Upper lobe of left lung (tissue), 6 donors: ENCODE results near the gene HACD1. TPM values are rescaled to one million over a fixed set of nuclear protein-coding genes. Genes with fewer than 3 reads are reported as not detected.
"Not testable (repeated sequence)": the region's sequence is repeated elsewhere in the genome, so short reads cannot be mapped to it uniquely, and the experiment has no call there.

Experiments
- ATAC-seq, 2 donors: fragments of 200-7000 bp; cut with Tn5 transposase; one replicate each; pipeline ENCODE4 v1.9.1; 2022; ENCODE audit warnings: mild to moderate bottlenecking in 2 of 2, moderate library complexity in 2 of 2; ENCODE audit not compliant: low FRiP score in 2 of 2
- DNase-seq, 2 donors: peaks; one replicate each; pipeline ENCODE4 v3.0.0-alpha.2; 2019 to 2020
- H3K27ac ChIP-seq, 4 donors: fragments of 200-600 bp; sonication (generic); one replicate each; pipeline ENCODE4 v1.5.1; 2016 to 2019
- H3K27me3 ChIP-seq, 4 donors: fragments of 200-600 bp; sonication (generic); one replicate each; pipeline ENCODE4 v1.5.1; 2017 to 2019
- H3K36me3 ChIP-seq, 4 donors: fragments of 200-600 bp; sonication (generic); one replicate each; pipeline ENCODE4 v1.5.1; 2016 to 2019
- H3K4me1 ChIP-seq, 4 donors: fragments of 200-600 bp; sonication (generic); one replicate each; pipeline ENCODE4 v1.5.1; 2018 to 2019
- H3K4me3 ChIP-seq, 4 donors: fragments of 200-600 bp; sonication (generic); one replicate each; pipeline ENCODE4 v1.5.1; 2017 to 2019; ENCODE audit warnings: mild to moderate bottlenecking in 2 of 4, moderate library complexity in 1 of 4
- H3K9me3 ChIP-seq, 4 donors: fragments of 200-600 bp; sonication (generic); one replicate each; pipeline ENCODE4 v1.5.1; 2018 to 2019
- CTCF ChIP-seq, 6 experiments: fragments of 450-650 bp in 4 of 6; fragments of 200-600 bp in 2 of 6; sonication (generic) in 2 of 6; IDR thresholded peaks; one replicate each; pipeline ENCODE4 v1.5.1; 2016 to 2019; ENCODE audit warnings: antibody characterized with exemption in 6 of 6
- EP300 ChIP-seq, 4 donors: sonication (generic); formaldehyde crosslinking; IDR thresholded peaks; one replicate each; pipeline ENCODE4 v1.5.1; 2017; ENCODE audit warnings: antibody characterized with exemption in 4 of 4, control low read depth in 2 of 4
- POLR2A ChIP-seq, 4 donors: fragments of 450-650 bp; IDR thresholded peaks; one replicate each; pipeline ENCODE4 v1.5.1; 2016 to 2017; ENCODE audit warnings: antibody characterized with exemption in 4 of 4, mild to moderate bottlenecking in 2 of 4
- POLR2AphosphoS5 ChIP-seq, 2 donors: sonication (generic); formaldehyde crosslinking; IDR thresholded peaks; one replicate each; pipeline ENCODE4 v1.5.1; 2017; ENCODE audit warnings: antibody characterized with exemption in 2 of 2
- WGBS, 2 donors: methylation state at CpG; one replicate each; pipeline ENCODE4 v1.1.5; 2017 to 2018; 5-methylcytosine and 5-hydroxymethylcytosine counted together
- total RNA-seq, 6 donors: library from RNA; depleted of rRNA in 4 of 6; stranded (reverse); fragments of >200 nt in 4 of 6; gene quantifications; one replicate each; pipeline versions ENCODE4 v1.1.0 to v1.2.1, GENCODE V29; 2016 to 2021
- donor health status: DM: no; HTN: no; CAD: no; lungs with moderate emphysema.
- donor health status: DM: no; HTN: yes; CAD: no; lungs with severe emphysema.

HACD1 gene
- total RNA-seq, 6 donors from 2014 or later: 16.4 to 32.4 (median 25.8) TPM

DNA sequence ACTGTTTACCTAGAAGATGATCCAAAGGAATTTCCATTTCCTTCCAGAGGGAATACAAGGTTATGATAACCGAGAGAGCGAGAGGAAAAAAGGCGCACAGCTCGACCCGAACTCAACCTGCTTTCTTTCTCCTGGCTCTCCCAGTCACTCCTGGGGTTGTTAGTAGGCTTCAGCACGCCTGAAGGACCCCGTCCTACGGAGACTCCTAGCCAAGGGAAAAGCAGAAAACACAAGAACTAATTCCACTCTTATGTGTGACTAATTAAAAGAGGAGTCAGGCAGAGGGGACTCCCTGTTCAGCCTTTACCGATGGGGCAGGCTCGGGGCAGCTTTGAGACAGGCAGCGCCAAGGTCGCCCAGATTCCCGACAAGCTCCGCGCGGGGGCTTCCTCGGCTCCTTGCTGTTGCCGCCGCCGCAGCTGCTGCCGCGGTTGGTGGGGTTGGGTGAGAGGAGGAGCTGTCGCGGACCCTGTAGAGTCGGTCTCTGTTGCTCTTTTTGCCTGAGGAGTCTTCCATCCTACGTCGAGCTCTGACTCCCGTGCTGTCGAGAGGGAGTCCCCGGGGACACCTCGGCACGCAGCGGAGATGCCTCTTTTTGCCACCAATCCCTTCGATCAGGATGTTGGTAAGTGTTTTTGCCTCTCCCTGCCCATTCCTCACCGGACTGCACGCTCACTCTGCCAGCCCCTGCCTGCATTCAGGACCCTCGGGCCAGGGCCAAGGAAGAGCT, 26.7 kb upstream of the HACD1 start, which contains the start of gene STAM:
Gene STAM (plus strand): TSS at position 397 of the 730 bp plus-strand sequence. CDS start 189 bp downstream, at position 586.
- peaks cover 24 to 48% (median 39%) of the 10 kb centered on the region in 4 donors for H3K4me1 ChIP-seq
- peaks cover 0 to 3% (median 0%) of the 10 kb centered on the region in 4 donors for H3K9me3 ChIP-seq
- peak; percentile 95 to 98 for ATAC-seq
- H3K27ac ChIP-seq: peak within 1 kb of the TSS; percentile 93 to 99 (median 94)
- TF ChIP-seq EP300 (IDR thresholded peaks at IDR 0.05): no peak
- peak in 3 of 4 donors; percentile 68 to 79 (median 72) for TF ChIP-seq POLR2A (IDR thresholded peaks at IDR 0.05)
- peak; percentile 35 to 87 for TF ChIP-seq POLR2AphosphoS5 (IDR thresholded peaks at IDR 0.05)
- TF ChIP-seq CTCF (IDR thresholded peaks at IDR 0.05): no peak
- 0 to 1% methylated on average over 21 to 37 of the region's 37 CpGs for WGBS, 2 donors
- no peaks in the 10 kb centered on the region for H3K27me3 ChIP-seq
- DNase-seq: peak; percentile 91 to 95
- peaks cover 0 to 3% (median 0%) of the 10 kb centered on the region in 4 donors for H3K36me3 ChIP-seq
- H3K4me3 ChIP-seq: peak within 1 kb of the TSS; percentile 70 to 89 (median 83)

DNA sequence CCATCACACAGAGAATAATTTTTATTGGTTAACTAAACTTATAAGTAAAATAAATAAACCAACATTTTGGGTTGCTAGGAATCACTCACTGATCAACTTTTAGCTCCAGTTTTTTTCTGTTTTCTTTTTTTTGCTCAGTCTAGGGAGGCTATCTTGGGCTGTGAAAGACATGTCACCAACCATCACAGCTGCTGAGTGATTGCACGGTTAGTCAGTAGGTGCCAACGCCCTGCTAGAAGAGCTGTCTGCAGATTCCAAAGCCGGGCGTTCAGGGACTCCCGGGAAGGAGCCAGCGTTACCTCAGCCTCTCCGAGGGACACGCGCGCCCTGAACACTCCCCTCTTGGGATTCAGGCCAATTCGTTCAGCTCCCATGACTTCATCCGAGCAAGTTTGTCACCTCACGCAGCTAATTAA, 26.2 kb upstream of the HACD1 start:
- WGBS, 2 donors: 0 to 1% methylated on average over 13 of the region's 13 CpGs
- peak; percentile 85 to 93 for ATAC-seq
- peaks cover 24 to 43% (median 36%) of the 10 kb centered on the region in 4 donors for H3K4me1 ChIP-seq

GRCh38 chr10:17640331-17640816, 23.2 kb upstream of the HACD1 start:
- no peak for ATAC-seq
- Histone ChIP-seq H3K36me3 (no peaks in the 10 kb centered on the region), H3K4me1 (peaks cover 12 to 17% (median 14%) of the 10 kb centered on the region in 4 donors), H3K27me3 (no peaks in the 10 kb centered on the region), H3K4me3 (no peak overlapping the region), H3K9me3 (peaks cover 0 to 3% (median 0%) of the 10 kb centered on the region in 4 donors), H3K27ac (no peak overlapping the region)
- WGBS, 2 donors: 97 to 98% methylated on average over 4 of the region's 4 CpGs
- TF ChIP-seq POLR2AphosphoS5 (IDR thresholded peaks at IDR 0.05): no peak
- no peak for DNase-seq

More for the DNA sequence above, 26.2 kb upstream of the HACD1 start:
- TF ChIP-seq POLR2A (IDR thresholded peaks at IDR 0.05) (no peak), EP300 (IDR thresholded peaks at IDR 0.05) (no peak), CTCF (IDR thresholded peaks at IDR 0.05) (no peak), POLR2AphosphoS5 (IDR thresholded peaks at IDR 0.05) (no peak)
- DNase-seq: peak; percentile 32 to 87
- H3K4me3 ChIP-seq: peak overlapping the region; percentile 70 to 89 (median 83)
- H3K9me3 ChIP-seq: peaks cover 0 to 3% (median 0%) of the 10 kb centered on the region in 4 donors
- H3K27me3 ChIP-seq: no peaks in the 10 kb centered on the region
- H3K27ac ChIP-seq: peak overlapping the region; percentile 93 to 99 (median 94)
- H3K36me3 ChIP-seq: peaks cover 0 to 2% (median 0%) of the 10 kb centered on the region in 4 donors

DNA sequence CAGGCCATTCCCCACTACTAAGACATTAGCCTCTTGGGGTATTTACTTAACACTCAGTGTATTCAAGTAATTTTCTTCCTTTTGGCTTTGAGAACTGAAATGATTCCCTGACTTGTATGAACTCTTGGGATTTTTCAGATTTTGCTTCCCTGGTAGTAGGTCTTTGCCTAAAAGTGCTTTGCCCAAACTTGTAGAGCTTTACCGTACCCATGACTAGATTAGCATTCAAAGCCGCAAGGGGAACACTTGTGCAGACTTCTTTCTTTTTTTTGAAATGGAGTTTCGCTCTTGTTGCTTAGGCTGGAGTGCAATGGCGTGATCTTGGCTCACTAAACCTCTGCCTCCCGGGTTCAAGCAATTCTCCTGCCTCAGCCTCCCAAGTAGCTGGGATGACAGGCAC, 20.7 kb upstream of the HACD1 start:
- Histone ChIP-seq H3K9me3 (peaks cover 0 to 3% (median 0%) of the 10 kb centered on the region in 4 donors), H3K27ac (no peak overlapping the region), H3K27me3 (no peaks in the 10 kb centered on the region), H3K4me3 (no peak overlapping the region), H3K4me1 (peaks cover 2 to 5% (median 3%) of the 10 kb centered on the region in 4 donors), H3K36me3 (no peaks in the 10 kb centered on the region)
- WGBS, 2 donors: 84 to 95% methylated on average over 5 of the region's 5 CpGs
- no peak for DNase-seq
- no peak for TF ChIP-seq CTCF (IDR thresholded peaks at IDR 0.05)
- no peak for TF ChIP-seq EP300 (IDR thresholded peaks at IDR 0.05)
- TF ChIP-seq POLR2A (IDR thresholded peaks at IDR 0.05): no peak
- TF ChIP-seq POLR2AphosphoS5 (IDR thresholded peaks at IDR 0.05): no peak
- ATAC-seq: no peak

- H3K4me1 ChIP-seq: no peaks in the 10 kb centered on the region
- 83 to 93% methylated on average over 1 of the region's 1 CpG for WGBS, 2 donors
- no peak for DNase-seq
- no peak overlapping the region for H3K4me3 ChIP-seq
- H3K27me3 ChIP-seq: no peaks in the 10 kb centered on the region
- H3K9me3 ChIP-seq: no peaks in the 10 kb centered on the region
- no peak overlapping the region for H3K27ac ChIP-seq
- no peaks in the 10 kb centered on the region for H3K36me3 ChIP-seq
- ATAC-seq: no peak
- TF ChIP-seq POLR2AphosphoS5 (IDR thresholded peaks at IDR 0.05): no peak
These were observed 16.2 kb upstream of the HACD1 start for GRCh38 chr10:17633353-17633752.

DNA sequence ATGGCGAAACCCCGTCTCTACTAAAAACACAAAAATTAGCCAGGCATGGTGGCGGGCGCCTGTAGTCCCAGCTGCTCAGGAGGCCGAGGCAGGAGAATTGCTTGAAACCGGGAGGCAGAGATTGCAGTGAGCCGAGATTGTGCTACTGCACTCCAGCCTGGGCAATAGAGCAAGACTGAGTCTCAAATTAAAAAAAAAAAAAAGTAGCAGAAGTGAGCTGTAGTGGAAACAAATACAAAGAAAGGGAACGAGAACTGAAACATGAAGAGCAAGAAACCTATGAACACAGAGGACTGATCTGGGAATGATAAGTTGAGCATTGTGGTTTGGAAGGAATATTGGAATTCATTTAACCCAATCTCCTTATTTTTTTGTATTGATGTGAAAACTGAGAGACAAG, 15.4 kb upstream of the HACD1 start:
- WGBS, 2 donors: 86 to 91% methylated on average over 8 of the region's 8 CpGs
- H3K4me3 ChIP-seq, H3K36me3 ChIP-seq, ATAC-seq, H3K9me3 ChIP-seq, H3K27ac ChIP-seq, DNase-seq, H3K4me1 ChIP-seq, H3K27me3 ChIP-seq: not testable (repeated sequence)
